ENCODE measurements around the gene WDFY4. TPM values are rescaled to one million over a fixed set of nuclear protein-coding genes. Genes with fewer than 3 reads are reported as not detected.

The WDFY4 gene
- total and polyA plus RNA-seq, 4 experiments from 2014 or later, result 0.29 to 1.00 (median 0.81) TPM; not detected in 1

GRCh38 chr10:48882881-48883280 is 198.2 kb downstream of the WDFY4 start:
- Mint-ChIP-seq H3K9me3 (no peaks in the 10 kb centered on the region), H3K36me3 (no peaks in the 10 kb centered on the region), H3K4me1 (no peaks in the 10 kb centered on the region), H3K4me3 (no peak overlapping the region), H3K27ac (no peak overlapping the region), H3K27me3 (peaks cover 3 to 4% of the 10 kb centered on the region in 2 donors)
- intact Hi-C loops (cut with micrococcal nuclease), result no loop called here
- DNase-seq, result no peak
- no peak overlapping the region for H3K27ac ChIP-seq (ENCODE audit: low read depth, low read length)
- H3K36me3 ChIP-seq (ENCODE audit: insufficient read depth, low read length), result no peaks in the 10 kb centered on the region
- CTCF ChIA-PET (ENCODE audit: partially characterized antibody), result no interaction called here
- H3K27me3 ChIP-seq (ENCODE audit: insufficient read depth, low read length), result no peaks in the 10 kb centered on the region
- H3K4me3 ChIP-seq (ENCODE audit: low read length in 2 of 2), result no peak overlapping the region
- no peaks in the 10 kb centered on the region for H3K4me1 ChIP-seq (ENCODE audit: insufficient read depth, low read length)
- H3K9me3 ChIP-seq (ENCODE audit: control insufficient read depth in 1 of 2, low read length in 2 of 2), result no peaks in the 10 kb centered on the region
- POLR2A ChIA-PET (ENCODE audit: partially characterized antibody), result no interaction called here

- POLR2A ChIA-PET (ENCODE audit: partially characterized antibody), result no interaction called here
- Mint-ChIP-seq H3K4me1 (no peaks in the 10 kb centered on the region), H3K27me3 (peaks cover 3 to 4% of the 10 kb centered on the region in 2 donors), H3K4me3 (no peak overlapping the region), H3K36me3 (no peaks in the 10 kb centered on the region), H3K9me3 (no peaks in the 10 kb centered on the region), H3K27ac (no peak overlapping the region)
- Histone ChIP-seq H3K27ac (ENCODE audit: low read depth, low read length) (no peak overlapping the region), H3K4me3 (ENCODE audit: low read length in 2 of 2) (no peak overlapping the region), H3K4me1 (ENCODE audit: insufficient read depth, low read length) (no peaks in the 10 kb centered on the region), H3K9me3 (ENCODE audit: control insufficient read depth in 1 of 2, low read length in 2 of 2) (no peaks in the 10 kb centered on the region), H3K27me3 (ENCODE audit: insufficient read depth, low read length) (no peaks in the 10 kb centered on the region), H3K36me3 (ENCODE audit: insufficient read depth, low read length) (no peaks in the 10 kb centered on the region)
- CTCF ChIA-PET (ENCODE audit: partially characterized antibody), result no interaction called here
- intact Hi-C loops (cut with micrococcal nuclease), result no loop called here
- no peak for DNase-seq
Measured at GRCh38 chr10:48883701-48884100, 199.0 kb downstream of the WDFY4 start.

- Histone ChIP-seq H3K36me3 (ENCODE audit: insufficient read depth, low read length) (no peaks in the 10 kb centered on the region), H3K27me3 (ENCODE audit: insufficient read depth, low read length) (no peaks in the 10 kb centered on the region), H3K27ac (ENCODE audit: low read depth, low read length) (no peak overlapping the region), H3K4me1 (ENCODE audit: insufficient read depth, low read length) (no peaks in the 10 kb centered on the region), H3K4me3 (ENCODE audit: low read length in 2 of 2) (no peak overlapping the region), H3K9me3 (ENCODE audit: control insufficient read depth in 1 of 2, low read length in 2 of 2) (no peaks in the 10 kb centered on the region)
- H3K4me3 Mint-ChIP-seq, result no peak overlapping the region
- H3K27me3 Mint-ChIP-seq, result peaks cover 3 to 4% of the 10 kb centered on the region in 2 donors
- intact Hi-C loops (cut with micrococcal nuclease), result no loop called here
- ChIA-PET CTCF (ENCODE audit: partially characterized antibody) (no interaction called here), POLR2A (ENCODE audit: partially characterized antibody) (no interaction called here)
- no peaks in the 10 kb centered on the region for H3K9me3 Mint-ChIP-seq
- H3K27ac Mint-ChIP-seq, result no peak overlapping the region
- H3K4me1 Mint-ChIP-seq, result no peaks in the 10 kb centered on the region
- H3K36me3 Mint-ChIP-seq, result no peaks in the 10 kb centered on the region
- no peak for DNase-seq
Measured at GRCh38 chr10:48884179-48885045, 199.7 kb downstream of the WDFY4 start.

GRCh38 chr10:48885376-48885775 is 200.7 kb downstream of the WDFY4 start:
- Mint-ChIP-seq H3K36me3 (no peaks in the 10 kb centered on the region), H3K27me3 (peaks cover 3 to 4% of the 10 kb centered on the region in 2 donors), H3K9me3 (no peaks in the 10 kb centered on the region), H3K4me1 (no peaks in the 10 kb centered on the region), H3K4me3 (no peak overlapping the region), H3K27ac (no peak overlapping the region)
- intact Hi-C loops (cut with micrococcal nuclease), result no loop called here
- no peak overlapping the region for H3K4me3 ChIP-seq (ENCODE audit: low read length in 2 of 2)
- DNase-seq, result no peak
- POLR2A ChIA-PET (ENCODE audit: partially characterized antibody), result no interaction called here
- no peak overlapping the region for H3K27ac ChIP-seq (ENCODE audit: low read depth, low read length)
- H3K27me3 ChIP-seq (ENCODE audit: insufficient read depth, low read length), result no peaks in the 10 kb centered on the region
- no peaks in the 10 kb centered on the region for H3K9me3 ChIP-seq (ENCODE audit: control insufficient read depth in 1 of 2, low read length in 2 of 2)
- H3K36me3 ChIP-seq (ENCODE audit: insufficient read depth, low read length), result no peaks in the 10 kb centered on the region
- CTCF ChIA-PET (ENCODE audit: partially characterized antibody), result no interaction called here
- no peaks in the 10 kb centered on the region for H3K4me1 ChIP-seq (ENCODE audit: insufficient read depth, low read length)

DNA sequence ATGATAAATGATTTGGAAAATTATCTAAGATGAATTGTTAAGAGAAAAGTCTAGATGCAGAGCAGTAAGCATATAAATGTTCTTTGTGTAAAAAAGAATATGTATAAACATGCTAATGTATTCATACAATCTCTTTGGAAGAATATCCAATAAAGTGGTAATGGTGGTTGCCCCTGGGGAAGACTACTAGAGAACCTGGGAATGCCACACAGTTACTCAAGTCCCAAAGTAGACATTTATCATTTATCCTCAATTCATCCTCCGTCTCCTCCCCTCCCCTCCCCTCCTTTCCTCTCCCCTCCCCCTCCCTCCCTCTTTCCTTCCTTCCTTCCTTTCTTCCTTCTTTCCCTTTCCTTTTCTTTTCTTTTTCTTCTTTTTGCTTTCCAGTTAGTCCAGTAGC is 203.3 kb downstream of the WDFY4 start:
- H3K4me1 ChIP-seq (ENCODE audit: insufficient read depth, low read length), result no peaks in the 10 kb centered on the region
- no peak overlapping the region for H3K27ac ChIP-seq (ENCODE audit: low read depth, low read length)
- no peaks in the 10 kb centered on the region for H3K36me3 Mint-ChIP-seq
- intact Hi-C loops (cut with micrococcal nuclease), result no loop called here
- no peaks in the 10 kb centered on the region for H3K36me3 ChIP-seq (ENCODE audit: insufficient read depth, low read length)
- CTCF ChIA-PET (ENCODE audit: partially characterized antibody), result no interaction called here
- H3K27me3 ChIP-seq (ENCODE audit: insufficient read depth, low read length), result no peaks in the 10 kb centered on the region
- H3K4me3 ChIP-seq (ENCODE audit: low read length in 2 of 2), result no peak overlapping the region
- H3K27me3 Mint-ChIP-seq, result peaks cover 3 to 4% of the 10 kb centered on the region in 2 donors
- no peaks in the 10 kb centered on the region for H3K9me3 Mint-ChIP-seq
- no peak overlapping the region for H3K4me3 Mint-ChIP-seq
- no peaks in the 10 kb centered on the region for H3K9me3 ChIP-seq (ENCODE audit: control insufficient read depth in 1 of 2, low read length in 2 of 2)
- H3K4me1 Mint-ChIP-seq, result peaks cover 0 to 3% (median 0%) of the 10 kb centered on the region in 4 donors
- no peak overlapping the region for H3K27ac Mint-ChIP-seq
- POLR2A ChIA-PET (ENCODE audit: partially characterized antibody), result no interaction called here
- no peak for DNase-seq

- no peaks in the 10 kb centered on the region for H3K27me3 ChIP-seq (ENCODE audit: insufficient read depth, low read length)
- no peaks in the 10 kb centered on the region for H3K36me3 Mint-ChIP-seq
- POLR2A ChIA-PET (ENCODE audit: partially characterized antibody), result no interaction called here
Measured at GRCh38 chr10:48890888-48891850, 206.5 kb downstream of the WDFY4 start.

More at GRCh38 chr10:48890888-48891850, 206.5 kb downstream of the WDFY4 start:
- no peak overlapping the region for H3K4me3 Mint-ChIP-seq
- intact Hi-C loops (cut with micrococcal nuclease), result no loop called here
- Histone ChIP-seq H3K4me1 (ENCODE audit: insufficient read depth, low read length) (no peaks in the 10 kb centered on the region), H3K36me3 (ENCODE audit: insufficient read depth, low read length) (no peaks in the 10 kb centered on the region), H3K27ac (ENCODE audit: low read depth, low read length) (no peak overlapping the region), H3K9me3 (ENCODE audit: control insufficient read depth in 1 of 2, low read length in 2 of 2) (no peaks in the 10 kb centered on the region), H3K4me3 (ENCODE audit: low read length in 2 of 2) (no peak overlapping the region)
- H3K4me1 Mint-ChIP-seq, result peaks cover 0 to 3% (median 0%) of the 10 kb centered on the region in 4 donors
- peaks cover 0 to 2% of the 10 kb centered on the region in 2 donors for H3K27me3 Mint-ChIP-seq
- CTCF ChIA-PET (ENCODE audit: partially characterized antibody), result no interaction called here
- H3K9me3 Mint-ChIP-seq, result no peaks in the 10 kb centered on the region
- H3K27ac Mint-ChIP-seq, result no peak overlapping the region
- DNase-seq, result no peak

All from CD4-positive, alpha-beta memory T cell (primary cell).